PC-3 (cell line): ENCODE results near the gene NCOR2.

Experiments used
- EZH2 ChIP-seq: fragments of 300-600 bp; sonication (generic); IDR thresholded peaks from one replicate; pipeline ENCODE4 v1.6.1; 2017; ENCODE audit warnings: antibody characterized with exemption, mild to moderate bottlenecking, low read length; ENCODE audit not compliant: unreplicated experiment
- TF ChIP-seq, protein P1 (sequence below): fragments of 300-600 bp; sonication (generic); conservative IDR thresholded peaks from 2 replicates; pipeline ENCODE4 v1.5.1; 2017; ENCODE audit warnings: antibody characterized with exemption, low read depth, mild to moderate bottlenecking, low read length

- TF ChIP-seq, protein P1, sequence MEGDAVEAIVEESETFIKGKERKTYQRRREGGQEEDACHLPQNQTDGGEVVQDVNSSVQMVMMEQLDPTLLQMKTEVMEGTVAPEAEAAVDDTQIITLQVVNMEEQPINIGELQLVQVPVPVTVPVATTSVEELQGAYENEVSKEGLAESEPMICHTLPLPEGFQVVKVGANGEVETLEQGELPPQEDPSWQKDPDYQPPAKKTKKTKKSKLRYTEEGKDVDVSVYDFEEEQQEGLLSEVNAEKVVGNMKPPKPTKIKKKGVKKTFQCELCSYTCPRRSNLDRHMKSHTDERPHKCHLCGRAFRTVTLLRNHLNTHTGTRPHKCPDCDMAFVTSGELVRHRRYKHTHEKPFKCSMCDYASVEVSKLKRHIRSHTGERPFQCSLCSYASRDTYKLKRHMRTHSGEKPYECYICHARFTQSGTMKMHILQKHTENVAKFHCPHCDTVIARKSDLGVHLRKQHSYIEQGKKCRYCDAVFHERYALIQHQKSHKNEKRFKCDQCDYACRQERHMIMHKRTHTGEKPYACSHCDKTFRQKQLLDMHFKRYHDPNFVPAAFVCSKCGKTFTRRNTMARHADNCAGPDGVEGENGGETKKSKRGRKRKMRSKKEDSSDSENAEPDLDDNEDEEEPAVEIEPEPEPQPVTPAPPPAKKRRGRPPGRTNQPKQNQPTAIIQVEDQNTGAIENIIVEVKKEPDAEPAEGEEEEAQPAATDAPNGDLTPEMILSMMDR, result no peak
- TF ChIP-seq EZH2, result no peak
Observed at GRCh38 chr12:124570810-124571209, 3.4 kb upstream of the NCOR2 start.
